Left forelimb (tissue), 1 donor: ENCODE results near the gene ODAD3.
"Not testable (repeated sequence)": the region's sequence is repeated elsewhere in the genome, so short reads cannot be mapped to it uniquely, and the experiment has no call there.

Experiments
- DNase-seq: peaks from one replicate; pipeline ENCODE4 v3.0.0-alpha.2; 2018; ENCODE audit warnings: low spot score

Gene ODAD3

GRCh38 chr19:11435057-11435832 lies at the start of gene ODAD3, which contains the start of gene PRKCSH:
Gene ODAD3, minus strand, starts transcription at chr19:11435121. Its CDS starts 105 bp downstream, at chr19:11435016.
Gene PRKCSH, plus strand, starts transcription at chr19:11435635. Its CDS starts 483 bp downstream, at chr19:11436118.
- DNase-seq = peak; percentile 99

- DNase-seq = no peak
These were observed 48.6 kb upstream of the ODAD3 start for GRCh38 chr19:11483366-11484111.

GRCh38 chr19:11482384-11483050 lies 47.6 kb upstream of the ODAD3 start:
- DNase-seq = peak; percentile 82

GRCh38 chr19:11481534-11482383 lies 46.8 kb upstream of the ODAD3 start:
- no peak for DNase-seq

- DNase-seq = no peak
These were observed 46.0 kb upstream of the ODAD3 start, which contains the start of gene ELAVL3 for GRCh38 chr19:11480715-11481533. Gene ELAVL3, minus strand, starts transcription at chr19:11481046. Its CDS starts 438 bp downstream, at chr19:11480608.

GRCh38 chr19:11479898-11480714 lies 45.2 kb upstream of the ODAD3 start:
- DNase-seq = no peak

- DNase-seq = no peak
These were observed 44.4 kb upstream of the ODAD3 start for GRCh38 chr19:11479090-11479897.

GRCh38 chr19:11478167-11479089 lies 43.5 kb upstream of the ODAD3 start:
- DNase-seq = no peak

- no peak for DNase-seq
These were observed 40.9 kb upstream of the ODAD3 start for GRCh38 chr19:11475861-11476260.

- DNase-seq = not testable (repeated sequence)
These were observed 40.4 kb upstream of the ODAD3 start for GRCh38 chr19:11475343-11475742.

GRCh38 chr19:11473725-11474124 lies 38.8 kb upstream of the ODAD3 start:
- no peak for DNase-seq

- not testable (repeated sequence) for DNase-seq
These were observed 33.4 kb upstream of the ODAD3 start for GRCh38 chr19:11468266-11468845.

GRCh38 chr19:11465600-11465999 lies 30.7 kb upstream of the ODAD3 start:
- DNase-seq = no peak

GRCh38 chr19:11464333-11465265 lies 29.7 kb upstream of the ODAD3 start:
- DNase-seq = no peak

GRCh38 chr19:11463391-11463790 lies 28.5 kb upstream of the ODAD3 start:
- DNase-seq = no peak

- no peak for DNase-seq
These were observed 26.5 kb upstream of the ODAD3 start for GRCh38 chr19:11461453-11461852.
